WTC11 (cell line): ENCODE results near the gene USH2A.

Source experiments
- FOXJ3 ChIP-seq: sonication (generic); formaldehyde crosslinking; IDR thresholded peaks from 2 replicates; pipeline ENCODE4 v1.9.0; 2021; ENCODE audit warnings: missing genetic modification reagents, mild to moderate bottlenecking, borderline replicate concordance
- SP1 ChIP-seq: sonication (generic); formaldehyde crosslinking; conservative IDR thresholded peaks from 2 replicates; pipeline ENCODE4 v1.8.1; 2022; ENCODE audit warnings: missing genetic modification reagents
- ZNF396 ChIP-seq: fragments of 250-450 bp; sonication (Bioruptor Pico); IDR thresholded peaks from 2 replicates; pipeline ENCODE4 v1.8.0; 2021; ENCODE audit warnings: mild to moderate bottlenecking, moderate library complexity, borderline replicate concordance
- TF ChIP-seq, protein P1 (sequence below): sonication (generic); formaldehyde crosslinking; IDR thresholded peaks from 2 replicates; pipeline ENCODE4 v1.8.1; 2022; ENCODE audit warnings: missing genetic modification reagents, borderline replicate concordance
- TF ChIP-seq, protein P2 (sequence below): sonication (generic); formaldehyde crosslinking; IDR thresholded peaks from 2 replicates; pipeline ENCODE4 v1.8.0; 2022; ENCODE audit warnings: mild to moderate bottlenecking, missing genetic modification reagents

DNA sequence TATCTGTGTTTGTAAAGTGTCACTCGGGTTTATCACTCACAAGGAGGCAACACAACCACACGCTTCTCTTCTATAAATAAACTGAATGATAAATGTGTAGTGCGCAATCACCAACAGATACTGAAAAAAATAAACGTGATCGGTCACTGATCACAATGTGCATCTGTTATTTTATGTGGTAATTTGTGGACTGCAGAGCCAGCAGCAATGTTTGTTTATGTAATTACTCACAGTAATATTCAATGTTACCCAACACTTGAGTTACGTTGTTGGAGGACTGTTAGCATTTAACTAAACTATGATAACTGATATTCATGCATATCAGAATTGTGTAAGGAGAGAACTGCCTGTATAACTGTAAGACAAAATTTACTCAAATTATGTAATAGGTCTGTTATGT, 129.6 kb downstream of the USH2A start:
- TF ChIP-seq, protein P1, sequence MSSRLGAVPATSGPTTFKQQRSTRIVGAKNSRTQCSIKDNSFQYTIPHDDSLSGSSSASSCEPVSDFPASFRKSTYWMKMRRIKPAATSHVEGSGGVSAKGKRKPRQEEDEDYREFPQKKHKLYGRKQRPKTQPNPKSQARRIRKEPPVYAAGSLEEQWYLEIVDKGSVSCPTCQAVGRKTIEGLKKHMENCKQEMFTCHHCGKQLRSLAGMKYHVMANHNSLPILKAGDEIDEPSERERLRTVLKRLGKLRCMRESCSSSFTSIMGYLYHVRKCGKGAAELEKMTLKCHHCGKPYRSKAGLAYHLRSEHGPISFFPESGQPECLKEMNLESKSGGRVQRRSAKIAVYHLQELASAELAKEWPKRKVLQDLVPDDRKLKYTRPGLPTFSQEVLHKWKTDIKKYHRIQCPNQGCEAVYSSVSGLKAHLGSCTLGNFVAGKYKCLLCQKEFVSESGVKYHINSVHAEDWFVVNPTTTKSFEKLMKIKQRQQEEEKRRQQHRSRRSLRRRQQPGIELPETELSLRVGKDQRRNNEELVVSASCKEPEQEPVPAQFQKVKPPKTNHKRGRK, result no peak
- TF ChIP-seq, protein P2, sequence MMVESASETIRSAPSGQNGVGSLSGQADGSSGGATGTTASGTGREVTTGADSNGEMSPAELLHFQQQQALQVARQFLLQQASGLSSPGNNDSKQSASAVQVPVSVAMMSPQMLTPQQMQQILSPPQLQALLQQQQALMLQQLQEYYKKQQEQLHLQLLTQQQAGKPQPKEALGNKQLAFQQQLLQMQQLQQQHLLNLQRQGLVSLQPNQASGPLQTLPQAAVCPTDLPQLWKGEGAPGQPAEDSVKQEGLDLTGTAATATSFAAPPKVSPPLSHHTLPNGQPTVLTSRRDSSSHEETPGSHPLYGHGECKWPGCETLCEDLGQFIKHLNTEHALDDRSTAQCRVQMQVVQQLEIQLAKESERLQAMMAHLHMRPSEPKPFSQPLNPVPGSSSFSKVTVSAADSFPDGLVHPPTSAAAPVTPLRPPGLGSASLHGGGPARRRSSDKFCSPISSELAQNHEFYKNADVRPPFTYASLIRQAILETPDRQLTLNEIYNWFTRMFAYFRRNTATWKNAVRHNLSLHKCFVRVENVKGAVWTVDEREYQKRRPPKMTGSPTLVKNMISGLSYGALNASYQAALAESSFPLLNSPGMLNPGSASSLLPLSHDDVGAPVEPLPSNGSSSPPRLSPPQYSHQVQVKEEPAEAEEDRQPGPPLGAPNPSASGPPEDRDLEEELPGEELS (CRISPR knock-in tag), result no peak
- no peak for TF ChIP-seq FOXJ3 (CRISPR knock-in tag)
- no peak for TF ChIP-seq ZNF396 (CRISPR knock-in tag)
- no peak for TF ChIP-seq SP1 (CRISPR knock-in tag)
